GM18499 (cell line): ENCODE data around the gene EHBP1L1.

ENCODE experiments used
- ATAC-seq: cut with Tn5 transposase; IDR thresholded peaks from one replicate; pipeline ENCODE4 v1.9.1; 2021; ENCODE audit warnings: moderate number of reproducible peaks; ENCODE audit not compliant: insufficient read depth, unreplicated experiment

EHBP1L1 gene

GRCh38 chr11:65576232-65576866, 496 bp downstream of the EHBP1L1 start:
- no peak for ATAC-seq

- ATAC-seq: no peak
These were observed 1.3 kb downstream of the EHBP1L1 start for GRCh38 chr11:65576867-65577755.

DNA sequence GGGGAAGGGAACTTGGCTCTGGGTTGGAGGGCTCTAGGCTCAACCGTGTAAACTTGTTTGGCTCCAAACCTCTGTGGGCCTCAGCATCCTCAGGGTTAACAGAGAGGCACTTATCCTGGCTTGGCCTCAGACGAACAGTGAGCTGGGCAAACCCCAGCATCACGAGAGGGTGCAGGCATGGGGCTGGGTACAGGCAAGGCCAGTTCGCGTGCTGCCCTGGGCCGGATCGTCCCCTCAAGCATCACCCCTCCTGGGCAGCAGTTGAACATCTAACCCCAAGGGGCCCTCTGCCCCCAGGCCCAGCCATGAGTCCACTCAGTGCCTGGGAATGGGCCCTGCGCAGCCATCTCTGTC, 1.9 kb downstream of the EHBP1L1 start:
- ATAC-seq: no peak

GRCh38 chr11:65578134-65578533, 2.3 kb downstream of the EHBP1L1 start:
- ATAC-seq: no peak

DNA sequence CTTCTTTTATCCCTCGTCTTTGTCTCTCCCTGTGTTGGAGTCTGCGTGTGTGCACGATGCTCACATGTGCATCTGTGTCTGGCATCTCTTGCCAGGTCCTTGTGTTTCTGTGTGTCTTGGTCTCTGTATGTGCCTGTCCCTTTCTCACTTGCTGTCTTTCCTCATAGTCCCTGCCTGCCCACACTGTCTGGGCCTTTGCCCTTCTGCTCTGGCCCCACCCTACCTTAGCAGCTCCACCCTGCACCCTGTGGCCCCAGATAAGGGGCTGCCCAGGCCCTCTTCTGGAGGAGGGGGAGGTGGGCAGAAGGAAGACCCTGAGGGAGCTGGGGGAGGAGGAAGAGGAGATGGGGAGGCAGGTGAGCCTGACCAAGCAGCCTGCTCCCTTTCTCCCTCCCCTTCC, 2.8 kb downstream of the EHBP1L1 start:
- ATAC-seq: no peak

- no peak for ATAC-seq
These were observed 3.4 kb downstream of the EHBP1L1 start for GRCh38 chr11:65579291-65579690.

- no peak for ATAC-seq
These were observed 4.3 kb downstream of the EHBP1L1 start for GRCh38 chr11:65580031-65580692.

DNA sequence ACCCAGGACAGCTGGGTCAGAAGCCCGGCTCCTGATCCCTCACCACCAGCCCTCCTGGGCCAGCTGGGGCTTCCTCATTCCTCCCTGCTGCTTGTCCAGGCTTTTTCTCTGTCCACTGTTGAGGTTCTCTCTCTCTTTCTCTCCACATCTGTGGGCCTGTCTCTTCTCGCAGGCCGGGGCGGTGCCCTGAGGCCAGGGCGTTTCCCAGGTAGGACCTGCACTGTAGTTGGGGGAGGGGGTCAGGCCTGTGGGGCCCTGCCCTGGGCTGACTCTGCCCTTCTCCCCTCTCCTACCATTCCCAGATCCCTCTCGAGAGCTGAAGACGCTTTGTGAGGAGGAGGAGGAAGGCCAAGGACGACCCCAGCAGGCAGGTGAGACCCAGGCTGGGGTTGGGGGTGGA, 4.9 kb downstream of the EHBP1L1 start:
- ATAC-seq: no peak

- ATAC-seq: no peak
These were observed 6.1 kb downstream of the EHBP1L1 start for GRCh38 chr11:65581928-65582327.

- ATAC-seq: no peak
These were observed 7.7 kb downstream of the EHBP1L1 start for GRCh38 chr11:65583589-65583988.

DNA sequence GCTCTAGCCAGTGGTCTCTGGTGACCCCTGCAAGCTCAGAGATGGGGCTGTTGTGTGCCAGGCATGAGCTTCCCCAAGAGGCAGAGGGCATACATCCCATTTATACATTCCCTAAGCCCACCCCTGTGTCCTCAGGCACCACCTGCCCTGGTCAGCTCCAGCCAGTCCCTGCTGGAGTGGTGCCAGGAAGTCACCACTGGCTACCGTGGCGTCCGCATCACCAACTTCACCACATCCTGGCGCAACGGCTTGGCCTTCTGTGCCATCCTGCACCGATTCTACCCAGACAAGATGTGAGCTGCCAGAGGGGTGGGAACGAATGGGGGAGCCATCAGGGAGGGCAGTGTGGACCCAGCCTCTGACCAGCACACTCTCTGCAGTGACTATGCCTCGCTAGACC, 8.3 kb downstream of the EHBP1L1 start:
- no peak for ATAC-seq

DNA sequence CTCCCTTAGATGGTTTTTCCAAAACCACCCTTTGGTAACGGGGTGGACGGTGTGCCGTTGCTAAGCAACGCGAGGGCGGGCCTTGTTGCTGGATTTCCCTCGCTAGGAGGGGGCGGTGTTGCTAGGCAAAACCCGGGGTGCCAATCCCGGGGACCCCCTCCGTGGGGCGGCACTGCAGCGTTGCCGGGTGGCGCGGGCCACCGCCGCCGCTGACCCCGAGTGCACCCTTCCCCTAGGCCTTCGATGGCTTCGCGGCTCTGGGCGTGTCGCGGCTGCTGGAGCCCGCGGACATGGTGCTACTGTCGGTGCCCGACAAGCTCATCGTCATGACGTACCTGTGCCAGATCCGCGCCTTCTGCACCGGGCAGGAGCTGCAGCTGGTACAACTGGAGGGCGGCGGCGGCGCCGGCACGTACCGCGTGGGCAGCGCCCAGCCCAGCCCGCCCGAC, 8.9 kb downstream of the EHBP1L1 start:
- ATAC-seq: no peak

GRCh38 chr11:65585396-65586246, 9.8 kb downstream of the EHBP1L1 start:
- ATAC-seq: no peak

GRCh38 chr11:65586247-65586630, 10.4 kb downstream of the EHBP1L1 start:
- ATAC-seq: no peak

DNA sequence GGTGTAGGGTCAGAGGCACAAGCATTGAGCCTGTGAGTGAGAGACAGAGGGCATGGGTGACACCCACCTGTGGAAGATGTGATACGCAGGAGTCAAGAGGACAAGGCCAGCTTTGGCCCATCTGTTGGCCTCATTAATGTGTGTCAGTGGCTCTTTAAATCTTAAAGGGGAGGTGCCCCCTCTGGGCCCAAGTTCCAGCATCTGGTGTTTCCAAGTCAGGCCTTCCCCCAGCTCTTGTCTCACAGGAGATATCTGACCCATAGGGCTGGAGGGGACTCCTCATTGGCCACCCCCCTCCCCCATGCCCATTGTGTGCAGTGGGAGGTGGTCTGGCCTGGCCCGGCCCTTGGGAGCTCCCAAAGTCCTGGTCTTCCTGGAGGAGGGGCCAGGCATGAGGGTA, 10.8 kb downstream of the EHBP1L1 start:
- ATAC-seq: no peak

- peak; percentile 79 for ATAC-seq
These were observed 12.6 kb downstream of the EHBP1L1 start for GRCh38 chr11:65588199-65589054.

- ATAC-seq: no peak
These were observed 13.8 kb downstream of the EHBP1L1 start for GRCh38 chr11:65589444-65590239.

DNA sequence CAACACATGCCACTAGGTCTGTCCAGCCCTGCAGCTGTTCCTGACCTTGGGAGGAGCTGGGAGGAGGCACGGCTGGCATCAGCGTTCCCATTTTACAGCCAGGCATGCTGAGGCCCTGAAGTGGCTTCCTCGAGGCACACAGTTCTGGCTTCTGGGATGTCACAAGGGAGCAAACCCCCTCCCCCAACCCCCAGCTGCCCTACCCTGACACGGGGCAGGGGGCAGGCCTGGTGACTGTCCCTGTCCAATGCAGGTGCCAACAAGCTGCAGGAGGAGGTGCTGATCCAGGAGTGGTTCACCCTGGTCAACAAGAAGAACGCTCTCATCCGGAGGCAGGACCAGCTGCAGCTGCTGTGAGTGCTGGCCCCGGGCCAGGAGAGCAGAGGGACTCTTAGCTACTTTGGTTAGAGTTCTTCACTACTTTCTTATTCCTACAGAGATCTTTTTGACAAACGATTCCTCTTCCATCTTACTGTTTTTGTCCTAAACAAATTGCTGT, 14.4 kb downstream of the EHBP1L1 start:
- ATAC-seq: no peak
